ENCODE results near the gene KIF26B.
"Not testable (repeated sequence)": the region's sequence is repeated elsewhere in the genome, so short reads cannot be mapped to it uniquely, and the experiment has no call there.

The KIF26B gene

DNA sequence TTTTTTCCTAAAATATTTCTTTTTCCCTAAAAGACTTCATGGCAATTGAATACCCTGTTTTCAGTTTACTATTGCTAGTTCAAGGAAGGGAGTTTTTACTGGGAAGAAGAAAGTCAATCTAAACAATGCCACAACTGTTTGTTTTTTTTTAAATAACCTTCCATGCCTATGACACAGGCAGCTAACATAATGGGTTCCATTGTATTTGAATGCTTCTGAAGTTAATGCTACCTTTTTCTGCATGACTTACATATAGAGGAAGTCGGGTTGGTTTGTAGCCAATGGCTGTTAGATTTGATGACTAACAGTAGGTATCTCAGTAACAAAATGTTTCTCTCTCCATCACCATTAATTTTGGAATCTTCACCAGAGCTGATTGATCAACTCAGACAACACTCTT is 134.0 kb downstream of the KIF26B start:
- no peak for DNase-seq

DNA sequence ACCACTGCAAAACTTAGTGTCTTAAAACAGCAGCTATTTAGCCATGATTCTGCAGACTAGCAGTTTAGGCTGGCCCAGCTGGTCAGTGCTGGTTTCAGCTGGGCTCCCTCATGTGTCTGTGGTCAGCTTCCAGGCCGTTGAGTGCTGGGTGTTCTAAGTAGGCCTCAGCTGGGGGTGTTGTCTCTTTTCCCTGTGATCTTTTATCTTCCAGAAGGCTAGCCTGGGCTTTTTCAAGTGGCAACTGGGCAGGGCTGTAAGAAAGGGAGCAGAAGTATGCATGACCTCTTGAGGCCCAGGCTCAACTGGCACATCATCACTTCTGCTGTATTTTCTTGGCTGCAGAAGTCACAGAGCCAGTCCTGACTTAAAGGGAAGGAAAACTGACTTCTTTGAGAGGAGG is 136.1 kb downstream of the KIF26B start:
- no peak for DNase-seq

DNA sequence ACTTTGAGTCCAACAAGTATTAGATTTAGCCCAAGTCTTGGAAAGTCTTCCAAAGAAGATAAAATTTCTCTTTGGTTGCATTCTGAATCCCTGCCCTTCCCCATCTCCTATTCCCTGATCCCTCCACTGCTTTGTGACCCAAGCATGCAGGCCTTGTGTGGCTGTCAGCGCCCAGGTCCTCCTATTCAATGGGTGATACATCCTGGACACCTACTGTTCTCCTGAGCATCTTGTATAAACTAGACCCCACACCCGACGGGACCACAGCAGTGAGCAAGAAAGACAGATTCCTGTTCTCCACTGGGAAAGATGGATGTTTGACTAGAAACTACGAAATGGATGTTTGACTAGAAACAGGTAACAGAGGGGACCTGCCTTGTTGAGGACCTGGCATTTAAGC is 136.6 kb downstream of the KIF26B start:
- DNase-seq, result no peak

- DNase-seq, result no peak
These were observed 137.4 kb downstream of the KIF26B start for GRCh38 chr1:245292141-245292540.

DNA sequence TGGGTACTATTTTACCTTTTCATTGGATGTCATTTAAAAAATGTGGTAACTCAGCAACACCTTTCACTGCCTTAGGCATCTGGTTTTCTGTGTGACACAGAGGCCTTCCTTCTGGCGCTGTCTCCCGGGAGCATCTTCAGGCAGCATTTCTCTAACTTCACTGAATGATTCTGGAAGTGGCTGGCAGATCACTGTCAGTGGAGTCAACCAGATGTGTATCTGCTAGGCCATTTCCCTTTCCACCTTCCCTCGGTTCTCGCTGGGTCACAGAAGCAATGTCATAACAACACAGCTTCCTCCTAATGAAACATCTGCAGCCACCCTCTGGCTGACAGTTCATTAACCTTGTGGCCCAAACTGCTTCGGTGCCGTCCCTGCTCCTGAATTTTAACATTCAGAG is 137.8 kb downstream of the KIF26B start:
- no peak for DNase-seq

GRCh38 chr1:245294020-245294419 is 139.2 kb downstream of the KIF26B start:
- no peak for DNase-seq

DNA sequence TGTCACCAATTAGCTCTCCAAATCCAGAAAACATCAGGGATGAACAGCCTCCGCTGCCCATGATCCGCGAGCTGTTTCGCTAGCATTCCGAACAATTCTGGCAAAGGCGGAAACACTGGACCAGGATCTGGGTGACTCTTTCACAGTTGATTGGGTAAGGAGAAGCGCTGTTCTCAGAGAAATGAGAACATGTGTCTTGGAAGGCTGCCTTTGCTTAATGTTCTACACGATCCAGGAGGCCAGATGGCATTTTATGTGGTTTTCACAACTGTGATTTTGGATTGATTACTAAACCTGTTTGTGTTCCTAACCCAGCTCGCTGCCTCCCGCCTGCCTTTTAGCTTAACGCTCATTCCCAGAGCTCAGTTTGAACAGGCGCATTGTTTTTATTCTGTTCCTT is 144.0 kb downstream of the KIF26B start:
- no peak for DNase-seq

GRCh38 chr1:245301162-245301580 is 146.4 kb downstream of the KIF26B start:
- no peak for DNase-seq

DNA sequence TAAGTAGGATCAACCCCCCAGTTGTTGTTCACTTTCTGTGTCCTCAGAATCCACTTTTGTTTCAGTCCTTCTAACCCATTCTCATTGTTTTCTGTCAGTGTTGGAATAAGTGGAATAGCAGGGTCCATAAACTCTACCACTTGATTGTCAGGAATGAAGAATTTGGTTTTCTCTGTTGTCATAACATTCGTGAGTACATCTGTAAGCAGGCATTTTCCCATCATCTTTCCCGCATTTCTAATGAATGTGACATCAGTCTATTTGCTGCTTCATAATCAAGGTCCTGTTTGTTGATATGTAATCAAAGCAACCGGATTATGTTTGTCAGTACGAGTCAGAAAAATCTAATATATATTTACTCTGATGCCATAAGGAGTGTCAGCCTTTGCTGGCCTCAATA is 147.1 kb downstream of the KIF26B start:
- DNase-seq, result no peak

- no peak for DNase-seq
These were observed 149.9 kb downstream of the KIF26B start for GRCh38 chr1:245304698-245305097.

DNA sequence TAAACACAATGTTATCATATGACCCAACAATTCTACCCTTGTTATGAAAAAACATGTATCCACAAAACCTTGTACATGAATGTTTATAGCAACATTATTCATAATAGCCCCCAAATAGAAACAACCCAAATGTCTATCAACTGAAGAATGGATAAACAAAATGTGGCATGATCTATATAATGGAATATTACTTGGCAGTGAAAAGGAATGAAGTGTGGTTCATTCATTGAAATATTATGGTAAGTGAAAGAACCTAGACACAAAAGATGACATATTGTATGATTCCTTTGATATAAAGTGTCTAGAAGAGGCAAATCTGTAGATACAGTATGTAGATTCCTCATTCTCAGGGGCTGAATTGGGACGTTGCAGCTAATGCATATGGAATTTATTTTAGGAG is 151.2 kb downstream of the KIF26B start:
- no peak for DNase-seq

DNA sequence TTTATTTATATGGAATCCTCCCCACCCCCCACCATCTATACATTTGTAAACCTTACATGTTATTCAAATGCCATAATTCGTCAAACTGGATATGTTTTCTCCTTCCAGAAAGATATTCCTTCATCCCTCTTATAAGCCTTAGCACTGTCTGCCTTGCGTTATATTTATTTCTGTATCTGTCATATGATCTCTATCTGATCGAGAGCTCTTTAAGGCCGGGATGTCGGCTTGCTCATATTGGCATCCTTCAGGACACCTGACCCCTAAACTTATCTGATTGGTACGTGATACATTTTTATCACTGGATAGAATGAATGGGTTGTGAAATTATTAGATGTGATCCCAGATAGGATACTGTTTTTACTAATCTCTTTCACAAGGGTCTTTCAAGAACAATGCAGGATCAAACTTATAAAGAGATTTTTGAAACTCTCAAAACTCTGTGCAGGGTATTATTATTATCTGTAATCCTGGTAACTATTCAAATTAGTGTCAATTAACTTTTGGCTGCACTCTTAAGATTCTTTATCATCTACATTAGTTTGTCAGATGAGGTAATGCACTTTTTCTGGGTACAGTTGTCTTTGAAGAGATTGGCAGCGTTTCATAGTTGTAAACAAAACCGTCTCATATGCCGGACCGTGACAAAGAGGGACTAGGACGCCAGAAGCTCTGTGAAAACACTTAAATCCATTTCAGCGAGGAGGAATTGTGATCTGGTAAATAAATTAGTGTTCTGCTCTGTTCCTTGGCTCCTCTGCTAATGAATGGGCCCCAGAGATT is 152.0 kb downstream of the KIF26B start:
- DNase-seq, result no peak

GRCh38 chr1:245310571-245311531 is 156.1 kb downstream of the KIF26B start:
- DNase-seq, result no peak

DNA sequence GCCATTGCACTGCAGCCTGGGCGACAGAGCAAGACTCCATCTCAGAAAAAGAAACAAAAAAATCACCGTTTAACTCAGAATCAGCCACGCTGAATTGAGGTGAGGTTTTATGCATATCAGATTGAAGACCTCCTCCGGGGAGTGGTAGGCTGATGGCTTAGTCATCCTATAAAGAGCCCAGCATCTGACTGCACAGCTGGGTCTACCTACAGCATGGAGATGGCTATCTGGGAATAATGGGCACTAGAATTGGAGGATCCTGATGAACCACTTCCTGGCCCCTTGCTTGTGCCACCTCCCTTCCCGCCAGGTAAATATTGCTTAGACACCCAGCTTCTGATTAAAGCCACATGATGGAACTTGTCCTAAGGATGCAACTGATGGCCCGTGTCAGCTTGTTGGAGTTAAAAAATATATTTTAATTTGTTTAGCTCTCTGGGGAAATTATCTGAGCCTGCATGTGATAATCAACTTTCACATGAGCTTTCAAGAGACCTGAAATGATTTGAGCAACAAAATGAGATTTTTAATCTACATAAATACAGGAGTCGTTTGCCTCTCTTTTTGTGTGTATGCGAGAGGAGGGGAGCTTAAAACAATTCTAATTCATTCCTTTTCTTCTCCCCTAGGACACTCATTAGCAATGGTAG is 157.2 kb downstream of the KIF26B start:
- no peak for DNase-seq

- DNase-seq, result no peak
These were observed 158.8 kb downstream of the KIF26B start for GRCh38 chr1:245313576-245313975.

- DNase-seq, result no peak
These were observed 162.0 kb downstream of the KIF26B start for GRCh38 chr1:245316784-245317183.

DNA sequence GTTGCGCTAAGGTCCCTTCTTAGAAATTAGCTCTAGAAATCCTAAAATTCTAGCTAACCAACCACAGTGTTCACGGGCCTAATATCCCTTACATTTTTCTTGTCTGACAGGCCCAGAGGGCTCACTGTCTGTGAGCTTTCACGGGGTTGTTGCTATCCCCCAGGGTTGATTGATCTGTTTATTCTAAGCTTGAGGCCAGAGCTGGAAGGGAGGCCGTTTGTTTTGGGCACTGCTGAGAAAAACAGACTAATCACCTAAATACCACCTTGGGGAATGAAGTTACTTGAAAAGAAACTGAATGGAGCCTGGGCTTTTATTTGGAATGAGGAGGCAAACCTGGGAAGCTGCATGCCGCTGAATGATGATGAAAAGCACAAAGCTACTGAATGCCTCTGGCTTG is 162.4 kb downstream of the KIF26B start:
- no peak for DNase-seq

GRCh38 chr1:245319094-245319493 is 164.3 kb downstream of the KIF26B start:
- DNase-seq, result no peak

- no peak for DNase-seq
These were observed 167.9 kb downstream of the KIF26B start for GRCh38 chr1:245322673-245323072.

GRCh38 chr1:245323765-245324164 is 169.0 kb downstream of the KIF26B start:
- DNase-seq, result not testable (repeated sequence)

DNA sequence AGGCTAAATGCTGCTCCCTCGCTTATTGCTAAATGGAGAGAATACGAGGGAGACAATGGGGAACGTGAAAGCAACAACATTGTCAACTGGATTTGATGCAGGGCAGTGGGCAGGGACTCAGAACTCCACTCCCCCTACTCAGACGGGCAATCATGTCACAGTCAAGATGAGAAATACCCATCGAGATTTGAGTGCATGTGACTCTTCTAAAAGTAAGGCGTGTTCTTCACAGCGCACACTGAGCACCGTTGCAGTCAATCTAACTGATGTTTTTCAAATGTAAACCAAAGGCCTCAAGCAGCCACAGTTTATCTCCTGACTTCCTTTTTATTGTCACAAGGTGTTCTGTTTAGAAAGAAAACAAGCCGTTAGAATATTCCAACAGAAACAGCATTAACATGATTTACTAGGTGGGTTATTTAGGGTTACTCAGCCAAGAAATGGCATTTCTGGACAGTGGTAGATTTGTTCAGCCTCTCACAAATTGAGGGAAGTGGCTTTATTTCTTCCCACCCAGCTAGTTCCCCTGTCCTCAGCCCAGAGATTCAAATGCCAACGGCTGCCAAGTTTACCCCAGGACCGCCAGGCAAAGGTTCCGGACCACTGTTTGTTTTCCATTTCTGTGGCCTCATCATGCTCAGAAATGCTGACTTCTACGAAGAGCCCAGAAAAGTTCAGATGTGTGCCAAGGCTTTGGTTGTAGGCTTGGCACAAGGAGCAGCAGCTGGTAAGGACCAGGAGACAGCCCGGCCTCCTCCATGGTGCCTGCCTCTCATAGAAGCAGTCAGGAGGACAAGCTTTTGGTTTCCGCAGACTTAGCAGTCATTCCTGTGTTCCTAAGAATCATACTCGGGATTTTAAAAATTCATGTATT is 171.4 kb downstream of the KIF26B start:
- DNase-seq, result no peak

DNA sequence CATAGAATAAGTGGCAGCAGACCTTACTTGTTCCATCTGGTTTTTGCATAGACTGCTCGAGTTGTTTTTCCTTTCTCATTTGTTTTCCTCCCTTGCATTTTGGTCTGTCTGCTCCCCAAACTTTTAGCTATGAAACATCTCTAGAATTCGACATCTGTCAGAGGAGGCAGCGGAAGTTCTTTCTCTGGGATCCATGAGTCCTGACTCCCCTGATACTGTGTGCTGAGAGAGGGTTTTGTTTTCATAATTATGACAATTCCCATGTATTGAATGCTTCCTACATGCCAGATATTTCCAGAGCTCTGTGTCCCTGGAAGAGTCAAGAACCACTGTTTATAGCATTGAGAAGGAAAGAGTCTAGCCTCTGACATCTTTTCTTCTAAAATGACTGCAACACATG is 172.6 kb downstream of the KIF26B start:
- DNase-seq, result no peak

All from activated effector memory CD4-positive, alpha-beta T cell treated with Interleukin-2 at 50 U/mL for 16 hours (primary cell).